HS-27A (cell line): ENCODE measurements around the gene RPTOR.

ENCODE experiments used
- DNase-seq: peaks from one replicate; pipeline ENCODE4 v3.0.0-alpha.2; 2012; ENCODE audit warnings: low read depth, missing footprints

Gene RPTOR

DNA sequence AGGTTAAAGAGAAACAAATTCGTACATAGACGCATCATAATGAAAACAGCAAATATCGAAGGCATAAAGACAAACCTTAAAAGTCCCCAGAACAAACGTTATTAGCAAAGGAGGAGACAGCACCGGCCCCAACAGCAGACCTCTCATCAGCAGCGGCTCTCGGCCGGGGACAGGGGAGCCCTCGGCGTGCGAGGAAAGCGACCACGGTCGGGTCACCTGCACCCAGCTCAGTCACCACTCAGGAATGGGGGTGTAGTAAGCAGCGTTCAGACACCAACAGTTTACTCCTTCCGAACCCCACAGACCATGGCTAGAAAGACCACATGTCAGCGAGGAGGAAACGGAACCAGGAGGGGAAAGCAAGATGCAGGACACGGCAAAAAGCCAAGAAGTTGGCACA, 337.7 kb downstream of the RPTOR start:
- no peak for DNase-seq

DNA sequence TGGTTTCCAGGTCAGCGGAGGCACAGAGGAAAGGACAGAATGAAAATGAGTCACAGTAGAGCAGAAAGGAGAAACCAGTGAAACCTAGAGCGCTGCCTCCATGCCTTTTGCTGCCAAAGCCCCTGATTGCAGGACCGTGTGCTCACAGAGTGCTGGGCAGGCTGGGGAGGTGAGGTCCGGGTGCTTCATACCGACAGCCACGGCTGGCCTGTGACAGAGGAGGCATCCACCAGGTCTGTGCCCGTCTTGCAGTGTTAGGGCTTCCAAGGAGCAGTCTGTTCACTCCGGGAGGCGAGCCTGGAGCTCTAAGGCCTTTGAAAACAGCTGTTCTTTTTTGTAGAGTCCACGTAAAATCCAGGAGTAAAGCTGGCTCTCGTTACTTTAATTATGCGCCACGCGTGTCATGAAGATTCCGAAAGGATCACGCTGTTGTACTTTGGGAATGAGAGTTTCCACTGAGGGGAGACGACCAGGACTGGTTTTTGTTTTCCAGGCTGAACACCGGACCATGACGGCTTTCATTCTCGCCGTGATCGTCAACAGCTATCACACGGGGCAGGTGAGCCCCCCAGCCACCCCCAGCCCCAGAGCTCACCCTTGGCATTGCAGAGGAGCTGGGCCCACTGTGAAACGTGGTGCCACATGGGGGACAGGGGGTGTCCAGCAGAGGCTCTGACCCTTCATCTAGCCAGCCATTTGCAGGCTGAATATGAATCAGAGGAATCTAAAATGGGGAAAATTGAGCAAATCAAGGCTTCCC, 338.5 kb downstream of the RPTOR start:
- DNase-seq: no peak

- no peak for DNase-seq
These were observed 339.4 kb downstream of the RPTOR start for GRCh38 chr17:80883831-80884735.

- DNase-seq: no peak
These were observed 340.2 kb downstream of the RPTOR start for GRCh38 chr17:80884811-80885210.

GRCh38 chr17:80885947-80886582, 341.4 kb downstream of the RPTOR start:
- DNase-seq: no peak

DNA sequence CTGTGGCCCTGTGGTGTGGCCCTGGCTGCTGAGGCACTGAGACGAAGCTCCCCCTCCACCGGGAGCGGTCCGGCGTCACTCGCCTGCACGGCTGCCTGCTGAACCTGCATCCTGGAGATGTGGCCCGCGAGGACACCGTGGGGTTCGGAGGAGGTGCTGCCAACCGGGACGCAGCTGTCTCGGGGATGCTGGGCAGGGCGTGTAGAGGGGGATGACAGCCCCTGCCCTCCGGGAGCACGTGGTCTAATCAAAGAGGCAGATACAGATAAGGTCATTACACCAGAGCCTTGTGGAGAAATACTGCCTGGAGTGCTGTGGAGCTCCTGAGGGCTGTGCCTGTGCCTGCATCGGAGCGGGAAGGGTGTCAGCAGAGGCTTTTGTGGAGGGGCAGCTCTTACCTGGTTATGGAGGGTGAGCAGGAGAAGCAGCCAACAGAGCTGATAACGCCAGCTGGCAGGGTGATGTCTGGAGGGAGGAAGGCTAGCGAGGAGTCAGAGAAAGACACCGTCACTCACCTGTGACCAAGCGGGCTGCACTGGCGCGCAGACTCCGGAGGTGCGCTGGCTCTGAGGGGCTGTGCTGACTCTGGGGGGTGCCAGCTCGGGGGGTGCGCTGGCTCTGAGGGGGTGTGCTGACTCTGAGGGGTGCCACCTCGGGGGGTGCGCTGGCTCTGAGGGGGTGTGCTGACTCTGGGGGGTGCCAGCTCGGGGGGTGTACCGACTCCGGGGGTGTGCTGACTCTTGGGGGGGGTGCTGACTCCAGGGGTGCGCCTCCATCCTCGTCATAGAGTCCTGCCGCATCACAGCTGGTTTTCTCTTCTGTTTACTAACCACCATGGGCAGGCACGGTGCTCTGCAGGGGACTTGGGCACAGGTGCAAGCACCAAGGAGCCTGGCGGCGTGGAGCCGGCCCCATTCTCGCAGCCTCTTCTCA, 342.3 kb downstream of the RPTOR start:
- no peak for DNase-seq

- no peak for DNase-seq
These were observed 343.1 kb downstream of the RPTOR start for GRCh38 chr17:80887639-80888175.

- no peak for DNase-seq
These were observed 343.9 kb downstream of the RPTOR start for GRCh38 chr17:80888276-80889160.

DNA sequence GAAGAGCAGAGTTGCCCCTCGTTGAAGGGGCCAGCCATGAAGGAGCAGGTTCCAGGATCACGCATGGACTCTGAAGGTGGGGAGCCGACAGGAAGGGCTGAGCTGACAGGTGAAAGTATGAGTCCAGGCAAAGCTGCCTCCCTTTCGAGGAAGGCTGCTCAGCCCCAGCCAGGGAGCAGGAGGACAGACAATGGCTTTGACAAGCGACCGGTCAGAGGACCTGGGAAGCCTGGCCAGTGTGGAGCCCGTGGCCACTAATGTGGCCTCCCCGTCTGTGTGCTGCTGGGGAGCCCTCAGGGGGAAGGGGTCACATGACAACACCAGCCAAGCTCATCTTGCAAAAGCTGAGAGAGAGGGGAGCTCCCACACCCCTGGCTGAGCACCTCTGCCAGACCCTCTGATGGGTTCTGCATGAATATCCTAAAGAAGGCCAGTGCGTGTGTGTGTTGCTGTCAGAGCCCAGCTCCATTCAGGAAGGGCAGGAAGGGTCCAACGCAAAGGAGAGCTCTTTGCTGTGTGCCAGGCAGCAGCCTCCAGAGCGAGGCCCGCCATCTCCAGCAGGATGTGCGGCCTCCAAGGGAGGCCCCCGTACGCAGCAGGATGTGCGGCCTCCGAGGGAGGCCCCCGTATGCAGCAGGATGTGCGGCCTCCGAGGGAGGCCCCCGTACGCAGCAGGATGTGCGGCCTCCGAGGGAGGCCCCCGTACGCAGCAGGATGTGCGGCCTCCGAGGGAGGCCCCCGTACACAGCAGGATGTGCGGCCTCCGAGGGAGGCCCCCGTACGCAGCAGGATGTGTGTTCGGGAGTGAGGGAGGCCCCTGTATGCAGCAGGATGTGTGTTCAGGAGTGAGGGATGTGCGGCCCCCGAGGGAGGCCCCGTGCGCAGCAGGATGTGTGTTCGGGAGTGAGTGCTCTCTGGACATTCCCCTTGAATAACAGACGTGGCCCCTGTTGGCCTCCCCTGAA, 344.9 kb downstream of the RPTOR start:
- DNase-seq: no peak

DNA sequence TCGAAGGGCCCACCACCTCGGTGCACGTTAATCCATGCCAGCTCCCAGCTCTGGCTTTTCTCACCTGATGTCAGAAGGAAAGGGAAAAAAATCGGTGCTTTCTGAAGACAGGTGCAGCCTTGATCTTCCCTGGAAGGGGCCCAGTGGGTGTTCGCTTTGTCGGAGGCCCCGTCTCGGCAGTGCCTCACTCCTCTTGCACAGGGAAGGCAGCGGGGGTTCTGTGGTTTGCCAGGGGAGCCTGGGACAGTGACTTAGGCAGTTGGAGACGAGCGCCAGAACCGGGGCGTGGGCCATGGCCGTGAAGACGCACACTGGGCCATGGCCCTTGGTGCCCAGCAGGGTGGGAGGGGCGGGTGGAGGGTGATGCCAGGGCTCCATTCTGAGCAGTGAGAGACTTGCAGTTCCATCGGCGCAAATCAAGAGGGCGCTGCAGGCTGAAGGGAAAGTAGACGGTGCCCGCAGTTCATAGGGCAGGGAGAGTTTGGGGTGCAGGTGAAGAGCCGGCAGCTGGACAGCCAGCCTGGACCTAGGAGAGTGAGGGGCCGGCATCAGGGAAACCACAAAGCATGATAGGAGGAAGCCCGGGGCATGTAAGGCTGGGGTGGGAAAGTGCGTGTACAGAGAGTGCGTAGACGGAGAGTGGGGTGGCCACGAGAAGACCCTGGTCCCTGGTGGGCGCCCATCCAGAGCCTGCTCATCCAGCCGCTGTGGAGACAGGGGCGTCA, 345.7 kb downstream of the RPTOR start:
- DNase-seq: no peak

DNA sequence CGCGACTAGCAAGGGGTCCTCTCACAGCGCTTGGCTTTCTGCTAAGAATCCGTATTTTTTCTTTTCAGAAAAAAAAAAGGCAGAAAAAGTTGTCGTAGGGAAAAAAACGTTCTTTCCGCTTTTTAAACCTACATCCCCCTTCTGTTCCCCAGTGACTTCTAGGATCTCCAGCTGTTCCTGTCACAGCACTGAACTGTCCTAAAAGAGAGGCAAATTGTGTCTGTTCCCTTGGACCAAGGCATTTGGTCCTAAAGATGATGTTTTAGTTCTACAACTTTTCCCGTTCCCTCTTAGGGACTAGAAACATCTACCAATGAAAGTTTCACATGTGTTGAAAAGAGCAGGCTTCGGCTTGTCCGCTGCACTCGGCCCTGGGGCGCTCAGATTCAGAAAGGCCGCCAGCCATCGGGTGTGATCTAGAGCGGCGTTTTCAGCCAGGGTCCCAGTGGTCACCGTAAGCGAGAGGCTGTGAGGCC, 346.3 kb downstream of the RPTOR start:
- DNase-seq: no peak

DNA sequence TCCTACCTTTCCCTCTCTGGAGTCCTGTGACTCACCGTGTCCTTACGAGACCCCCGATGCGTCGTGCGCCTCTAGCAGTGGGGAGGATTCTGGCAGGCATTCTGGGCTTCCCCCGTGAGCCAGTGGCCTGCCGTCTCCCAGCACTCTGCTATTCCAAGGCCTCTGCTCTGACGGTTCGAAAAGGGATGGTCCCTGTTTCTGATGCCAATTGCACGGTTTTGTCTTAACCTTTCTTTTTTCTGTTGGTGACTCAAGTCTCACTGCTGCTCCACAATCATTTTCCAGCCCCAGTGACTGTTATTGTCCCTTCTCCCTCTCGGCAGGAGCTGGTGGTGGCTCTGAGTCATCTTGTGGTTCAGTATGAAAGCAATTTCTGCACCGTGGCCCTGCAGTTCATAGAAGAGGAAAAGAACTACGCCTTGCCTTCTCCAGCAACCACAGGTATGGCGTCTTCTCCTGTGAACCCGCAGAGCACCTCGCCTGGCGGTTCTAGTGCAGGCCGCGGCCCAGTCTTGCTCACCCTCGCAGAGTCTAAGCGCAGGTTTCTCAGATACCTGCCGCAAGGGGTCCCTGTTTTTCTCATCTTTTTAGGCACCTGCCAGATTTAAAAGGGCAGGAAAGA, 346.9 kb downstream of the RPTOR start:
- DNase-seq: peak; percentile 68

DNA sequence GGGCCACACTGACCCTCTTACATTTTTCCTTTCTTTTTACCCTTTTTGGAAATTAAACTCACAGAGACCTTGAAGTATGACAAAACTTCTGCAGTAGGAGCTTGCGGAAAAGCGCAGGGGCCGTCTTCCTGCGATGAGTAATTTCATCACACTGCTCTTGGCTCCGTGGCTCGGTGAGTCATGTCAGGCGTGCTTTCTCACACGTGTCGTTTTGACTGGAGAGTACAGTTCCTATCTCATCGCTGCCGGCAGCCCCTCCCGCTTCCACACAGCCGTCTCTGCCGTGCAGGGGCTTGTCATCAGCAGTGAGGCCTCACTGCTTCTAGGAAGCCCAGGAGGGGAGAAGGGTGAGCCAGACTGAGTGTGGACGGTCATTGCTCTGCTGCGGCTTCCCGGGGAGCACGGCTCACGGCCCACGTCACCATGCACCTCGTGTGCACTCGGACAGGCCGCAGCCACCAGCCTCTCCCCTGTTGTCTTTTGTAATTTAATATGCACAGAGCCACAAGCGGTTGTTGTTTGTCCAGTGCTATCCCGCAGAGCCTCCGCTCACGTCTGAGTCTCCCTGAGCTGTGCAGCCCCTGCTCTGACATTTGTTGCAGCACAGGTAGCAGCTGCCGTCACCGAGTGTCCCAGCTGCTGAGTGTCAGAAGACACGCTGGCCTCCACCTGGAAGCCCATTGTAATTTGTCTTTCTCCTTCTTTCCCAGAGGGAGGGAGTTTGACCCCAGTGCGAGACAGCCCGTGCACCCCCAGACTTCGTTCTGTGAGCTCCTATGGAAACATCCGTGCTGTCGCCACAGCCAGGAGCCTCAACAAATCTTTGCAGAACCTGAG, 347.6 kb downstream of the RPTOR start:
- DNase-seq: peak; percentile 86

GRCh38 chr17:80892900-80893603, 348.4 kb downstream of the RPTOR start:
- peak; percentile 19 for DNase-seq

DNA sequence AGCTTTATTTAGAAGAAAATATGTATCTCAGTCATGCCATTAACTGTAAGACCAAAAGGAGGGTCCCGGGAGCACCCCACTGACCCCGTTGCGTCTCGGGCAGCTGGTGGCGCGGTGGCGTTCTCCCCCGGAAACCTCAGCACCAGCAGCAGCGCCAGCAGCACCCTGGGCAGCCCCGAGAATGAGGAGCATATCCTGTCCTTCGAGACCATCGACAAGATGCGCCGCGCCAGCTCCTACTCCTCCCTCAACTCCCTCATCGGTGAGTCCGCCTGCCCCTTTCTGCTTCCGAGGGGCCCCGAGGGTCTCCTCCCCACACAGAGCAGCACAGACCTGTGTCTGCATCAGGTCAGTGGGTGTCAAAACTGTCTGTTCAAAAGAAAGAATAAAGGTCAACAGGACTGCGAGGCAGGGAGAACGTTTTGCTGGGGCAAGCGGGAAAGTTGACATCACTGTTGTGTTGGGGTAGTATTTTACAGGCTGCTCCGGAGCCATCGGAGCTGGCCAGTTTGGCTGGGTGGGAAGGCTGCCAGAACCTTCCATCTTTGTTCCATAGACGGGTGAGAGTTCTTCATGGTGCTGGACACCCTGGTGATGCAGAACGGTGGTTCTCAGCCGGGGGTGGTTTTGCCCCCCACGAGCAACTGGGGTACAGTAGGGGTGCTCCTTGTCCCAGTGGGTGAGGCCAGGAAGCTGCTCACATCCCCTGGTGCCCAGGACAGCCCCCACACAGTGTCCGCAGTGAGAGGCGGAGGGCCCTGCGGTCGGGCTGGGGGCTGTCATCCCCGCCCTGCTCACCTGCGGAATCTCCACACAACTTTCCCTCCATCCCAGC, 349.2 kb downstream of the RPTOR start:
- DNase-seq: no peak

- no peak for DNase-seq
These were observed 349.7 kb downstream of the RPTOR start for GRCh38 chr17:80894439-80894721.
